ENCODE results near the gene CDH18.
A peak's percentile ranks its signal among the peaks of the same experiment; 100 is the strongest.

The CDH18 gene

DNA sequence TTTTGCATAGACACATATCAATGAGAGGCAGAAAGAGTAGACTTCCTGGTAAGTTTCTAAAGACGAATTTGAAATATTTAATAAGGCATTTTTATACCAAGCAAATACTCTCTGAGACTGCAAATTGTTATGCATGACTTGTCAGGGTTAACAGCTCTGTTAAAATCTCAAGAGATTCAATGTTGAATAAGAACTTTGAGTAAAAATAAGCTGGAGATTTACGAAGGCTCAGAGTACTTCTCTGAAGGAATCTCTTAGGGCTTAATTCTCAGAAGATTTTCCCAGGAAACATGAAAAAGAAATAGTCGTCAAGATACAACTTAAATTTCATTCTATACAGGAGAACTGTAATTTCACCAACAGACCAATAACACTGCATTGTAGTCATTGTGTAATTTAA, 259.4 kb downstream of the CDH18 start:
- DNase-seq = no peak

DNA sequence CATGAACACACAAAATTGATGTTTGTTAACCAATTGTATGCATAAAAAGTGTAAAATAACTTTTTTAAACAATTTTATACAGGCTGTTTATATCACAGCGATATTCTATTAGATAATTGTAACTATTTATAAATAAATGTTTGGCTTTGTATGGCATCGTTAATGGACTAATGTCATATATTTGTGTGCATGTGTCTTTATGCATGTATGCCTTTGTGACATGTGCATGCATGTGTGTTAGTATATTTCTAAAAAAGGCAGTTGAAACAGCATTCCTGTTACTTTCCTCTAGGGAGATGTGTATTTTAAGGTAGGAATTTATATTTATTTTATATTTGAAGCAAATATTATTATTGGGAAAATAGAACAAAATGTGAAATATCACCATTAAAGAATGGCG, 268.9 kb downstream of the CDH18 start:
- DNase-seq = no peak

DNA sequence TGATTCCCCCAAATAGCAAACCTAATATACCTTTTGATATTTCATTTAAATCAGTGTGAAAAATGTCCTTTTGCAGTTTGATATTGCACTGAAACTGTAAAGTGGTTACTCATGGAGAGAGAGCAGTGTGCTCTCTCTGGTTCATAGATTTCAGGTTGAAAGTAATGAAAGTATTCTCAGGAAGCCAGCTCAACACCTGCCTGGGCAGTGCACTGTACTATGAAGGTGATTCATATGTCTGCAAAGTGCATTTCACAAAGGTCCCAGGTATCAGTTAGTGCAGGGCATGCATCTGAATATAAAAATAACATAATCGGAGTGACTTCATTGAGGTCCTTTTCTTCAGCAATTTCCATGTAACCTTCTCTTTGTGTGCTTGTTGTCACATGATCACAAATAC, 274.3 kb downstream of the CDH18 start:
- DNase-seq = no peak

DNA sequence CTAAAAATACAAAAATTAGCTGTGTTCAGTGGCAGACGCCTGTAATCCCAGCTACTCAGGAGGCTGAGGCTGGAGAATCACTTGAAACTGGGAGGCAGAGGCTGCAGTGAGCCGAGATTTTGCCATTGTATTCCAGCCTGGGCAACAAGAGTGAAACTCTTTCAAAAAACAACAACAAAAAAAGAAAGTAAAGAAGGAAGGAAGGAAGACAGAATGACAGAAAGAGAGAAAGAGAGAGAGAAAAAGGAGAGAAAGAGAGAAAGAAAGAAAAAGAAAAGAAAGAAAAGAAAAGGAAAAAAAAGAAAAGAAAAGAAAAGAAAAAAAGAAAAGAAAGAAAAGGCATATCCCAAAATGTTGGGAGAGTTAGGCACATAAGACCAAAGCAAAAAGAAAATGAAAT, 278.6 kb downstream of the CDH18 start:
- DNase-seq = no peak

DNA sequence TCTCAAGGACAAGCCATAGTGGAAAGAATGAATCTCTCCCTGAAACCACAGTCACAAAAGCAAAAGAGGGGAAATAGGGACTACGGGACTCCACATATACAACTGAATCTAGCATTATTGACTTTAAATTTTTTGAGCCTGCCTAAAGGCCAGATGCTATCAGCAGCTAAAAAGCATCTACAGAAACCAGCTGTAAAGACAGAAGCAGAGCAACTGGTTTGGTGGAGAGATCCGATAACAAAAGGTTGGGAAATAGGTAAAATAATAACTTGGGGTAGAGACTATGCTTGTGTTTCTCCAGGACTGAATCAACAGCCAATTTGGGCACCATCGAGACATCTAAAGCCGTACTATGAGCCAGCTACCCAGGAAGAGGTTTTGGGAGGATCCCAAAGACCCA, 281.2 kb downstream of the CDH18 start:
- DNase-seq = no peak

DNA sequence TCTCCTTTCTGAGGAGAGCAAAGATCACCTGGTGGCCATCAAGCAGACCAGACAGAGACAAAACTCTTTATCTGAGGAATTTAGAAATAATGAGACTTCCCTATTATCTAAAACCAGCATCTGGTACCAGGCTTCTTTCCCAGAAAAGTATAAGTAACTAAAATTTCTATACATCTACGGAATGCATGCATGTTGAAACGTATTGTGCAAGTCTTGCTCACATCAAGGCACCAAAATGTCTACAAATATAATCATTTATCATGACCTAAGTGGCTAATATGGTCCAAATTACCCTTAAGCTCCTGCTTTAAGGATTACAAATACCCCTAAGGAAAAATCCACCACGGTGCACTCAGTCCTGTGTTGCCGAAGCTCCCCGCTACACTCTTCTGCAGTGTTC, 286.3 kb downstream of the CDH18 start:
- no peak for DNase-seq

DNA sequence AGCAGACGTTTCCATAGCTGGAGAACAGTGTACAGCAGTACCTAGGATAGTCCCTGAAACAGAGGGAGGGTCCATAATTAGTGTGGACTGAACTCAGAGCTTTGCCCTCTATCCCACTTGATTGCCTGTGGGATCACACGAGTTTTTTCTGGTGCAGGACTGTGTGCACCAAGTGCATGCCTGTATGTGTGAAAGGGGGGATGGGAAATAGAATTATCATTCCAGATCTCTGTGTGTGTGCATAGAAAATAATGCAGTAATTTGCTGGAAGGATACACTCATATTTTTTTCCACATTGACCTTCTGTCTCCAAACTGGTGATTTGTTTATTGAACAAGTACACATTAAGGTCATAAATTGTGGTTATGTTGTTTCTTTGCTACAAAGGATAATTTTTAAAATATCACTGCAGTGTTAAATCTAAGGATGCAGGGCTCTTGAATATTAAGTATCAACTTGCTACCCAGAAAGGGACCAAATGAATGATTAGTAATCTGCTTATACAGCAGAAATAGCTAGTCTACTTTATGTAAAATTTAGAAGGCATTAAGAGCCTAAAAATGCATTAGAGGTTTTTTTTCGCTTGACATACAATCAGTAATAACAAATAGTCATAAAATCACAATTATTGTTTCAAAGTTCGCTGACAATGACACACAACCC, 292.9 kb downstream of the CDH18 start:
- DNase-seq = no peak

DNA sequence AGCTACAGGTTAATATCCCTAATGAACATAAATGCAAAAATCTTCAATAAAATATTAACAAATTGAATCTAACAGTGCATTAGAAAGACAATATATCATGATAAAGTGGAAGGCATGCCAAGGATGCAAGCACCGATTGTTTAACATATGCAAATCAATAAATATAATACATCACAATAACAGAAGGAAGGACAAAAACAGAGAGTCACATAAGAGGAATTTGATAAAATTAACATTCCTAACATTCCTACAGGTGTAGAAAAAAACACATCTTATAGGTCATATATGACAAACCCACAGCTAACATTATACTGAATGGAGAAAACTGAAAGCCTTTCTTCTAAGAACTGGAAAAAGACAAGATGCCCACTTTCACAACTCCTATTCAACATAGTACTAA, 297.0 kb downstream of the CDH18 start:
- DNase-seq = no peak

DNA sequence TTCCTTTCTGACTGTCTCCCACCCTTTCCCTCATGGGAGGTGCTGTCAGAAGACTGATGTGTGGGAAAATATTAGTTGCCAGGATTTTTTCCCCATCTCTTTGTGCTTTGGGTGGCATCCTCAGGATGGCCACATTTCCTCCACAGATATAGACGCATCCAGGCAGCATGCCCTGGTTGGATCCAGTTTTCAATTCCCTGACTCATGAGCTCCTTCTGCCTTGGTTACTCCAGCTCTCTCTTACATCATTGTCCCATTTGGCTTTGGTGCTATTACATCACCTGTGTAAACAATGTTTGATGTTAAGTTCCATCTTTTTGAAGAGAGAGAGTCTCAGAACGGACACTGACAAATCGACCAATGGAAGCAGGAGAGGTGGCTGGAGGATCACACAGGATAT, 302.5 kb downstream of the CDH18 start:
- DNase-seq = no peak

DNA sequence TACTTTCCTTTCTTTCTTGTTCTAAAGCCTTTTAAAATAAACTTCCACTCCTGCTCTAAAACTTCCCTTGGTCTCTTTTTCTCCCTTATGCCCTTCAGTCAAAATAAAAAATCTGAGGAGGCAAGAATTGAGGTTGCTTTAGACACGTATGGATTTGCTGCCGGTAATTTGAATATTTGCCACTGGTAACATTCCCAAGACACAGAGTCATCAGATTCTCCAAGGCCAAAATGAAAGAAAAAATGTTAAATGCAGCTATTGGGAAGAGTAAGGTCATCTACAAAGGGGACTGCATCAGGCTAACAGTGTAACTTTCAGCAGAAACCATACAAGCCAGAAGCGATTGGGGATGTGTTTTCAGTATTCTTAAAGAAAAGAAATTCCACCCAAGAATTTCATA, 311.1 kb downstream of the CDH18 start:
- no peak for DNase-seq

DNA sequence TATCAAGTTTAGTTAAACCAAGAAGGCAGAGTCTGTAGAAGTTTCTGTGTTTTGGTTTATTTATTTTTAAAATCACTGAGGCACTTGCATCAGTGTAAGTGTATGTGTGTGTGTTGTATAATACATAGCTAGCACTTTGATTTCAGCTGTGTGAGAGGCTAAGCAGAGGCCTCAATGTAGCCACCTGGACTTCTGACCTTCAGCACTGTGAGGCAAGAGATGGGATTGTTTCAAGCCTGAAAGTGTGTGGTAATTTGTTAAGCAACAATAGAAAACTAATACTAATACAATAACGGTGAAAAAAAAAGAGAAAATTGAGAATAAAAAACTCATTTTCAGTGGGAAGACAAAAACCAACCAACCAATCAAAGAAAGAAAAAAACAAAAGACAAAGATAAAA, 327.3 kb downstream of the CDH18 start:
- DNase-seq = no peak

DNA sequence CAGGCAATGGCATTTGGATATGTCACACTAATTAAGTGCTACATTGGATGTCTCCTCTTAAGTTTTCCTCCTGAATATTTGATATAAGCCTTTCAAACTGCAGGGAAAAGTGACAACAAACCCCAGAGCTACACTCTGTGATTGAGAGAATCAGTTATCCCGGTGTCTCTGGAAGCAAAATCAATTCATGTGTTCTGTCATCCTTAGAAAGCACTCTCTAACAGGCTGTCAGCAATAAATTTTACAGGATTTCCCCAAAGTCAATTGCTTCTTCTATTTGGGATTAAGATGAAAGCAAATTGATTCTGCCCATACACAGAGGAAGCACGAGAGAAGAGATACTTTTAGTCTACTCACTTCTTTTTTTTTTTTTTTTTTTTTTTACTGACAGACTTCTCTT, 332.4 kb downstream of the CDH18 start:
- DNase-seq = no peak

DNA sequence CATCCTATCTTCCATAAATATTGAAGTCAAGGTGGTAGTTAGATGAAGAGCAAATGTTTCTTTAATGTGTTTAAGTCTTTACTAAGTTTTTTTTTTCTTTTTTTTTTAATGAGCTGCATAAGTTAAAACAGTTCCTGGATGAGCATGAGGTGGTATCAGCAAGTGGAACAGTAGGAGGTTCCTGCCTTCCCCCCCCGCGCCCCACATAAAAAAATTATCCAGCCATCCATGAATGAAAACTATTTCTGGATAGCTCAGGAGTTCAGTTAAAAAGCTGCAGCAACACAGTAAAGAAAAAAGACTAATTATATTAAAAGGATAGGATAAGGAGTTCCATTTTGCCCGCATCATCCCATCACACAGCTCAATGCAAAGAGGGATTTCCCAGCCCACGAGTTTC, 349.5 kb downstream of the CDH18 start:
- DNase-seq = no peak

DNA sequence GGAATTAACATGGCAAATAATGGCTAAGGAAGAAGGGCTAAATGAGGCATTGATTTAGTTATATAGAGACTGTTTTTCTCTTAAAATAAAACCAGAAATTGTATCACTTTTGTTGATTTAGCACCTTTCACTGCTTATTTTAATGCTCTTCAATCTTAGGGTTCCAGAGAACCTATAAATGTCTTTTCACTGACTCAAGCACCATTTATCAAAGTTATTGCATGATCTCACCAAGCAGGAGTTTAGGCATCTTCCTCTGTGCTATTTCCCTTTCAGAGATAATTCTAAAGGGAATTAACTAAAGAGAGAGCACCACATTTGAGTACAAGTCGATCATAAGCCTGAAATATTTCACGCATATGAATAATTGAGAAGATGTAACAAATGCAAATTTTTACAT, 357.1 kb downstream of the CDH18 start:
- DNase-seq = no peak

DNA sequence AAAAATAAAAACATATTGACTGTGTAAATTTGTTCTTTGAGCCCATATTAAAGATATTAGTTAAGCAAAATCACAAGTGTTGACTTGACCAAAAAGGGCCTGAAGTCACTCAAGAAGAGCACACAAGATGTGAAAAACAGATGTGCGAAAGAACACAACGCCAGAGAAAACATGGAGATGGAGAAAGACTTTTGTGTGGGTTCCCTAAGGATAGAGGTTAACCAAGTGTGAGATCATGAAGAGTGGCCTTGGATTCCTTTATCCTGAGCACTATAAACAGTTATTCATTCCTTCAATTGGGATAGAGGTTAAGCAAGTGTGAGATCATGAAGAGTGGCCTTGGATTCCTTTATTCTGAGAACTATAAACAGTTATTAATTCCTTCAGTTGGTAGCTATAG, 361.8 kb downstream of the CDH18 start:
- DNase-seq = no peak

DNA sequence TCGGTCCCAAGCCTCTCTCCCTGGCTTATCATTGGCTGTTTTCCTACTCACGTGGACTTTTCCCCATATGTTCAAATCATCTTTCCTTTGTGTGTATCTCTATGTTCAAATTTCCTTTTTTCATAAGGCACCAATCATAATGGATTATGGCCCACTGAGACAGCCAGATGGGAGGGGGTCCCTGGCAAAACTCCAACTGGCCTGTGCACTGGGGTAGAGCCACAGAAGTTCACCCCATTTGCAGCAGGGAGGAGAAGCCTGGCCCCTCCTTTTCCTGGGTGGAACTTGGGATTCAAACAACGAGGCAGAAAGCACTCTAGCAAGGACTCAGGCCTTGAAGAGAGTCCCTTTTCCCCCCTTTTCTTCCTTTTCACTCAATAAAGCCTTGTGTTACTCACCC, 362.4 kb downstream of the CDH18 start:
- no peak for DNase-seq

DNA sequence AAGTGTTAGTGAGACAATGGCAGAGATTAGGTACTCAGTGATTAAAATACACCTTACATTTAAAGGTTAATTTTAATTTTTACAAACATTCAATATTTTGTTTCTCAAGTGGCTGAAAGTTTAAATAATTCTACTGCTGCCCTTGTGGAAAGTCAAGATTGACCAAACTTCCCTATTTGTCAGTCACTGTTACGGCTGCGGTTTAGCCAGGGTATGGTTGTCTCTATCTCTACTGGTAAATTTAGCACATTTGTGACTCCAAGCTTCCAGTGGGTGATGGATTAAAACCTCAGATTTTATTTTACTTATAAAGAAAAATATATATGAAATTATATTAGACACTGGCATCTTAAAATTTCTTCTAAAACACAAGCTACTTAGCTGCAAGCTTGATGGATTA, 368.4 kb downstream of the CDH18 start:
- no peak for DNase-seq

DNA sequence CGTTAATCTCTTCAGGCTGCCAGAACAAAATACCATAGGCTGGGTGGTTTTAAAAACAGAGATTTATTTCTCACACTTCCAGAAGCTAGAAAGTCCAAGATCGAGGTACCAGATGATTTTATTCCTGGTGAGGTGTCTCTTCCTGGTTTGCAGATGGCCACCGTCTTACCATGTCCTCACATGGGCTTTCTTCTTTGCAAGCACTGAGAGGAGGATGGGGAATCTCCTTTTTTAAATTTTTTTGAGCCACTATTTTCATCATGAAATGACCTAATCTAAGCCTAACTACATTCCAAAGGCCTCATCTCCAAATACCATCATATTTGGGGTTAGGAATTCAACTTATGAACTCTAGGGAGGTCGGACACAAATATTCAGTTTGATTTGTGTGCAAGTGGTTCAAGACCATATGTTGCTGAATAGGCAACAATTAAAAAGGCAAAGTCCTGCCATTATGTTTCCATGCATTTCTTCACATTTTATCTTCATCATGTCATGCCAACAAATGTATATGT, 371.2 kb downstream of the CDH18 start:
- DNase-seq = no peak

DNA sequence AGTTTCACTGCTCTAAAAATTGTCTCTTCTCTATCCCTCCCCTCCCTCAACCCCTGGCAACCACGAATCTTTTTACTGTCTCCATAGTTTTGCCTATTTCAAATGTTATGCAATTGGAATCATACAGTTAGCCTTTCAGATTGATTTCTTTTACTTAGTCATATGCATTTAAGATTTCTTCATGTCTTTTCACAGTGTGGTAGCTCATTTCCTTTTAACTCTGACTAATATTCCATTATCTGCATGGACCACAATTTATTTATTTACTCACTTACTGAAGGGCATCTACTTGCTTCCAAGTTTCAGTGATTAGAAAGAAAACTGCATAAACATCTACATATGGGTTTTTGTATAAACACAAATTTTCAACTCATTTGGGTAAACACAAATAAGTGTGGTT, 372.3 kb downstream of the CDH18 start:
- DNase-seq = no peak

DNA sequence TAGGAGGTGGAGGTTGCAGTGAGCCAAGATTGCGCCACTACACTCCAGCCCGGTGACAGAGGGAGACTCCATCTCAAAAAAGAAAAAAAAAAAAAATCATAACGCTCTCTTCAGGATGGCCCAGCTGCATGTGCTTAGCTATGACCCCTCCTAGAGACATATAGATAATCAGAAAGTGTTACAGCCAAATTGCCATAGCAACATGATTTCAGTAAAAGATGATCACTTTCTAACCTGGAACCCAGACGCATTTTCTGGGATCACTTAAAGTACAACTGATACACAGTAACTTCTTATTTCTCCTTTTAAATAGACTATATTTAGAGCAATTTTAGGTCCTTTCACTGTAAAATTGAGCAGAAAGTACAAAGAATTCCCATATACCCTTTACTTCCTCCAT, 372.9 kb downstream of the CDH18 start:
- DNase-seq = no peak

DNA sequence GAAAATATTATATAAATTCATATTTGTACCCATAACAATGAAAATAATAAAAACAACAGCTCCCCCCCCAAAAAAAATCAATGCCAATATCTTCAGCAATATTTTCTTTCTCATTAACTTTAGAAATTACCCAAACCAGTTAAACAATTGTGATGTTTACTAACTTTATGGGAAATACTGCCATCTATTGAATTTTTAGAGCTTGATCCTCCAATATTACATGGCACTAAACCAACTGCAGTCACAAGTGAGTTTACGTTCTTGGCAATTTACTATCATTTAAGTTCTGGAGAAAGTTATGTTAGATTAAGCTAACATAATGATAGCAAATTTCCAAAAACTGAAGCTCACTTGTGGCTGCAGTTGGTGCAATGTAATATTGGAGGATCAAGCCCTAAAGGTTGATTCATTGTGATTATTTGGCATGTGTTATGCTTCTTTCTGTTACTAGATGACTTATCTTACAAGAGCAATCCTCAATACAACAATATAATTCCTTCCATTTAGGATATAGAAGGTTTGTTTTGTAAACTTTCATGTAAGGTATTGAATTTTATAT, 379.5 kb downstream of the CDH18 start:
- DNase-seq = peak in 1 of 3 donors; percentile 2

DNA sequence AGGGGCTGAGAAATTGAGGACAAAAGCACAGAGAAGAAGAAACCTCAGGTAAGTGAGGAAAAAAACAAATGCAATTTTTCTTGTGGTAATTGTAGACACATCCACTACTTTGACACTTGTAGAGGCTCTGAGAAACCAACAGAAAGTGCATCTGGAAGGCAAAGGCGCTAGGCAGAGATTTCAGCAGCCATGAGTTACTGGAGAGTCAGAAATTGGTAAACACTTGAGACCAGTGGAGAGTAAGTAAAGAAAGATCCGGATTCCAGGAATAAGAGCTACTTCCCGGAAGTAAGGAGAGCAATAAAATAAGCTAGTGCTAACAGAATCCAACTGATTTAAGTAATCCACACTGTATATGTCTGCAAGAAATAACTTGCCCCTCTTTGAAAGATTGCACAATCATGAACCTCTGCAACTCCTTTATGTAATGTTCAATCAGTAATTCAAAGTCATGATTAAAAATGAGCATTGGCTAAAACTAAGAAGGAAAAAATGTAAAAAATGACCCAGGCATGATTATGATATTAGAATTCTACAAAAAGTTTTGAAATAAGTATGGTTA, 382.1 kb downstream of the CDH18 start:
- no peak for DNase-seq

DNA sequence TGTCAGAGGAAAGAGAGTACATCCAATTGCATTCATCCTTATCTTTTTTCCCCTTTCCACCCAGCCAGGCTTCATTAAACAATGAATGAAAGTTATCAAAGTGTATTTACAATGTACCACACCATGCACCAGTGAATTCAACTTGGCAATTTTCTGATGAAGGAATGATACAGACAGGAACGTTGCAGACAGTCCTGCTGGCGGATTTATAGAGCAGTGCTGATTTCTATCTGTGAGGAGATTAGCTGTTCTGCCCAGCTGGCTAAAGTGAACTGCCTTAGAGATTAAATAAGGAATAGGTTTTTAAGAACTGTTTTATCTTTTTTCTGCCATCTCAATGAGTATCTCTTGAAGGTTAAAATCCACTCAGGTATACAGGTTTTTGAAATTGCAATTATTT, 403.9 kb downstream of the CDH18 start:
- no peak for DNase-seq

DNA sequence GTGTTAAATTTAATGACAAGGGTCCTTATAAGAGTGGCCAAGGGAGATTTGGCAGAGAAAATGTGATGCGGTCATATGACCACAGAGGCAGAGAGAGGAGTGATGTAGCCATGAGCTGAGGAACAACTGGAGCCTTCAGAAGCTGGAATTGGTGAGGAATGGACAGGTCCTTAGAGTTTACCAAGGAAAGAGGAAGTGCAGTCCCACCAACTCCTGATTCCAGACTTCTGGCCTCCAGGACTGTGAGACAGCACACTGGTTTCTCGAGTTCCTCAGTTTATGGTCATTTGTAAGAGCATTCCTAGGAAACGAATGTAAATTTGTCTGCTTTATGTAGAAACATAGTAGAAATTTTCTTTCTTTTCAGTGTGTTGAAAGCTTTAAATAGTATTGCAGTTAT, 410.1 kb downstream of the CDH18 start:
- no peak for DNase-seq

DNA sequence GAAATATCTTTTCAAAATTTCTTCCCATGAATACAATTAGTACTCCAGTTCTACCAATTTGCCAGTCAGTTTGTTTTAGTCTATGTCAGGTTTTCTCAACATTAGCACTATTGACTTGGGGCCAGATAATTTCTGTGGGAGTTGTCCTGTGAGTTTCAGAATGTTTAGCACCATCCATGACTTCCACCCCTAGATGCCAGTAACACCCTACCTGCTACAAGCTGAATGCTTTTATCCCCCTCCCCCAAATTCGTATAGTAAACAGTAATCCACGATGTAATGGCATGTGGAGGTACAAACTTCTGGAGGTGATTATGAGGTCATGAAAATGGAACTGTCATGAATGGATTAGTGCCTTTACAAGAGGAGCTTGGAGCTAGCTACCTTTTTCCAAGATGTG, 420.0 kb downstream of the CDH18 start:
- DNase-seq = no peak

Data from suppressor macrophage treated with lipopolysaccharide for 1 hour (primary cell).